GM18526 (cell line): ENCODE measurements around the gene RUNX1.

Experiments
- POLR2A ChIP-seq: IDR thresholded peaks from 3 replicates; pipeline ENCODE4 v1.6.1; 2011; ENCODE audit not compliant: insufficient read length; ENCODE audit errors: extremely low read depth

Gene RUNX1

GRCh38 chr21:34822942-34823341 lies 226.2 kb downstream of the RUNX1 start:
- no peak for TF ChIP-seq POLR2A

- no peak for TF ChIP-seq POLR2A
Observed at GRCh38 chr21:34822168-34822567, 226.9 kb downstream of the RUNX1 start.

GRCh38 chr21:34821717-34822116 lies 227.4 kb downstream of the RUNX1 start:
- no peak for TF ChIP-seq POLR2A

- no peak for TF ChIP-seq POLR2A
Observed at GRCh38 chr21:34820051-34820450, 229.1 kb downstream of the RUNX1 start.

- no peak for TF ChIP-seq POLR2A
Observed at GRCh38 chr21:34819357-34819999, 229.6 kb downstream of the RUNX1 start.

- TF ChIP-seq POLR2A, result no peak
Observed at GRCh38 chr21:34818662-34819158, 230.4 kb downstream of the RUNX1 start.

GRCh38 chr21:34817821-34818661 lies 231.1 kb downstream of the RUNX1 start:
- no peak for TF ChIP-seq POLR2A

- no peak for TF ChIP-seq POLR2A
Observed at GRCh38 chr21:34815831-34816705, 233.0 kb downstream of the RUNX1 start.

- no peak for TF ChIP-seq POLR2A
Observed at GRCh38 chr21:34814529-34814951, 234.6 kb downstream of the RUNX1 start.

GRCh38 chr21:34813266-34813894 lies 235.7 kb downstream of the RUNX1 start:
- no peak for TF ChIP-seq POLR2A

GRCh38 chr21:34812504-34813265 lies 236.4 kb downstream of the RUNX1 start:
- no peak for TF ChIP-seq POLR2A

- TF ChIP-seq POLR2A, result no peak
Observed at GRCh38 chr21:34811368-34811767, 237.7 kb downstream of the RUNX1 start.

- no peak for TF ChIP-seq POLR2A
Observed at GRCh38 chr21:34810786-34811185, 238.3 kb downstream of the RUNX1 start.

GRCh38 chr21:34809822-34810221 lies 239.3 kb downstream of the RUNX1 start:
- no peak for TF ChIP-seq POLR2A
